NCI-H345 treated with DMSO at 0.1 percent for 48 hours (cell line): ENCODE measurements around the gene PYDC2.

Experiments used
- DNase-seq: peaks from one replicate; lab custom pipeline; 2025; ENCODE audit not compliant: unreplicated experiment; lab: John Stamatoyannopoulos, UW

PYDC2 gene

GRCh38 chr3:191461113-191461595 is at the start of gene PYDC2:
TSS of gene PYDC2 (plus strand) at chr3:191461163. CDS start at chr3:191461163, 0 bp downstream.
- DNase-seq = no peak

GRCh38 chr3:191412759-191413158 is 48.2 kb upstream of the PYDC2 start:
- no peak for DNase-seq

- DNase-seq = no peak
Observed at GRCh38 chr3:191414286-191414685, 46.7 kb upstream of the PYDC2 start.

GRCh38 chr3:191414732-191415131 is 46.2 kb upstream of the PYDC2 start:
- DNase-seq = no peak

- no peak for DNase-seq
Observed at GRCh38 chr3:191415566-191415965, 45.4 kb upstream of the PYDC2 start.

GRCh38 chr3:191417457-191417729 is 43.6 kb upstream of the PYDC2 start:
- no peak for DNase-seq

- no peak for DNase-seq
Observed at GRCh38 chr3:191420771-191421170, 40.2 kb upstream of the PYDC2 start.

GRCh38 chr3:191424881-191425280 is 36.1 kb upstream of the PYDC2 start:
- no peak for DNase-seq

- DNase-seq = no peak
Observed at GRCh38 chr3:191425322-191425734, 35.6 kb upstream of the PYDC2 start.

- DNase-seq = no peak
Observed at GRCh38 chr3:191426311-191426710, 34.7 kb upstream of the PYDC2 start.

GRCh38 chr3:191428177-191428576 is 32.8 kb upstream of the PYDC2 start:
- no peak for DNase-seq

GRCh38 chr3:191430103-191430502 is 30.9 kb upstream of the PYDC2 start:
- no peak for DNase-seq

GRCh38 chr3:191431160-191431822 is 29.7 kb upstream of the PYDC2 start:
- DNase-seq = no peak

- no peak for DNase-seq
Observed at GRCh38 chr3:191432162-191432561, 28.8 kb upstream of the PYDC2 start.

- no peak for DNase-seq
Observed at GRCh38 chr3:191434024-191434423, 26.9 kb upstream of the PYDC2 start.

- DNase-seq = no peak
Observed at GRCh38 chr3:191435981-191436380, 25.0 kb upstream of the PYDC2 start.

- DNase-seq = no peak
Observed at GRCh38 chr3:191438150-191438814, 22.7 kb upstream of the PYDC2 start.

GRCh38 chr3:191440532-191440931 is 20.4 kb upstream of the PYDC2 start:
- DNase-seq = no peak

GRCh38 chr3:191441687-191442086 is 19.3 kb upstream of the PYDC2 start:
- DNase-seq = no peak

GRCh38 chr3:191444569-191444968 is 16.4 kb upstream of the PYDC2 start:
- no peak for DNase-seq

- no peak for DNase-seq
Observed at GRCh38 chr3:191449256-191449655, 11.7 kb upstream of the PYDC2 start.

- DNase-seq = no peak
Observed at GRCh38 chr3:191455257-191455952, 5.6 kb upstream of the PYDC2 start.
